SK-N-MC (cell line): ENCODE measurements around the gene ADD3.

Source experiments
- DNase-seq: peaks from one replicate; pipeline ENCODE4 v3.0.0-alpha.2; 2011; ENCODE audit warnings: low read depth, low spot score
- H3K27ac ChIP-seq: fragments of 200-600 bp; sonication (generic); 2 replicates; pipeline ENCODE4 v1.5.1; 2016; ENCODE audit warnings: mixed run types
- H3K36me3 ChIP-seq: fragments of 200-600 bp; sonication (generic); 2 replicates; pipeline ENCODE4 v1.6.1; 2017; ENCODE audit warnings: antibody characterized with exemption, low read length, mixed read lengths; ENCODE audit not compliant: insufficient read depth
- H3K4me3 ChIP-seq: fragments of 200-600 bp; sonication (generic); 2 replicates; pipeline ENCODE4 v1.5.1; 2016
- H3K9ac ChIP-seq: fragments of 200-600 bp; sonication (generic); 2 replicates; pipeline ENCODE4 v1.8.0; 2017; ENCODE audit warnings: mixed run types, mixed read lengths; ENCODE audit not compliant: insufficient read length
- H3K9me3 ChIP-seq: fragments of 200-600 bp; sonication (generic); 2 replicates; pipeline ENCODE4 v1.6.1; 2017; ENCODE audit warnings: low read depth, mild to moderate bottlenecking, antibody characterized with exemption, low read length, moderate library complexity, mixed read lengths
- EZH2 ChIP-seq: fragments of 200-600 bp; sonication (generic); IDR thresholded peaks from one replicate; pipeline ENCODE4 v1.6.1; 2017; ENCODE audit warnings: antibody characterized with exemption
- FOXP2 ChIP-seq: optimal IDR thresholded peaks from 2 replicates; pipeline ENCODE3; 2011; ENCODE audit warnings: mild to moderate bottlenecking, moderate library complexity; ENCODE audit not compliant: insufficient read depth; ENCODE audit errors: extremely low read length, control extremely low read depth
- POLR2AphosphoS5 ChIP-seq: IDR thresholded peaks from 2 replicates; pipeline ENCODE4 v1.6.1; 2012; ENCODE audit warnings: mild to moderate bottlenecking, low read depth, low read length, borderline replicate concordance

The ADD3 gene

DNA sequence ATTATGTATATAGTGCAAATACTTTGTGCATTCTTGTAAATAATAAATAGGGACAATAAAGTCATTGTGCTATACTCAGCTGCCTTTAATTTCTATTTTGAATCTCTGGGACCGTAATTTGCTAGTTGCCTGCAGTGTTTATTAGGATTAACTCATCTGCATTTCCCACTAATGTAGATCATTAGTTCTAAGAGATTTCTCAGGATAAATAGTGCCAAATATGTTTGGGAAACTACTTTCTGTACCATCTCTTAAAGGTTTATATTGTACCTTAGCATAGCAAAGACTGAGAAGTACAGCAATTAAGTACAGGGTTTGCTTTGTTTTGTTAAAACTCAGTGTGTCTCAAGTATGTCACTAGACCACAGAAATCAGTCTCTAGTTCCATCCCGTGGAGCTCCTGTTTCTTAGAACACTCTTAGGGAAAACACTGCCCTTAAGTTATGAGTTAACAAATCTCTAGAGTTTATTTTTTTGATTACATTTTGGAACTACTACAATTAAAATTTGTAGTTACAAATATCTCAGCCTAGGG, 26.0 kb downstream of the ADD3 start:
- no peak for DNase-seq
- TF ChIP-seq FOXP2 (no peak), POLR2AphosphoS5 (no peak), EZH2 (no peak)
- Histone ChIP-seq H3K36me3 (no peaks in the 10 kb centered on the region), H3K9me3 (no peaks in the 10 kb centered on the region), H3K9ac (no peak overlapping the region), H3K4me3 (no peak overlapping the region), H3K27ac (no peak overlapping the region)

DNA sequence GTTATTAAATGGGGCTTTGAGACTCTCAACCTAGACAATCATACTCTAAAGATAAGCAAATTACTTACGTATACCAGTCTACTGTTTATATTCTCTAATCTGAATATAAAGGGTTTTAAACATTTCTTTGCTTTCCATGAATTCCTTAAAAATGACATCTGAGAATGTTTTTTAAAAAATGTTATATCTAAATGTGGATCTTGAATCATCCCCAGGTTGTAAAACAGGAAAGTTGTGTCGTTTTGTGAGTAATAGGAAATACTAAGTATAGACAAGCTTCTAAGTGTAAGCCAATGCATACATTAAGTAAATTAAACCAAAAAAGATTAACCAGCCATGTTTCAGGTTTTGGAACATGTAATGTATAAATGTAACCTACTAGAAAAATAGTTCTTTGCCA, 26.8 kb downstream of the ADD3 start:
- H3K9ac ChIP-seq: no peak overlapping the region
- DNase-seq: no peak
- H3K4me3 ChIP-seq: no peak overlapping the region
- H3K36me3 ChIP-seq: no peaks in the 10 kb centered on the region
- no peak overlapping the region for H3K27ac ChIP-seq
- no peaks in the 10 kb centered on the region for H3K9me3 ChIP-seq
- TF ChIP-seq POLR2AphosphoS5 (no peak), FOXP2 (no peak), EZH2 (no peak)

DNA sequence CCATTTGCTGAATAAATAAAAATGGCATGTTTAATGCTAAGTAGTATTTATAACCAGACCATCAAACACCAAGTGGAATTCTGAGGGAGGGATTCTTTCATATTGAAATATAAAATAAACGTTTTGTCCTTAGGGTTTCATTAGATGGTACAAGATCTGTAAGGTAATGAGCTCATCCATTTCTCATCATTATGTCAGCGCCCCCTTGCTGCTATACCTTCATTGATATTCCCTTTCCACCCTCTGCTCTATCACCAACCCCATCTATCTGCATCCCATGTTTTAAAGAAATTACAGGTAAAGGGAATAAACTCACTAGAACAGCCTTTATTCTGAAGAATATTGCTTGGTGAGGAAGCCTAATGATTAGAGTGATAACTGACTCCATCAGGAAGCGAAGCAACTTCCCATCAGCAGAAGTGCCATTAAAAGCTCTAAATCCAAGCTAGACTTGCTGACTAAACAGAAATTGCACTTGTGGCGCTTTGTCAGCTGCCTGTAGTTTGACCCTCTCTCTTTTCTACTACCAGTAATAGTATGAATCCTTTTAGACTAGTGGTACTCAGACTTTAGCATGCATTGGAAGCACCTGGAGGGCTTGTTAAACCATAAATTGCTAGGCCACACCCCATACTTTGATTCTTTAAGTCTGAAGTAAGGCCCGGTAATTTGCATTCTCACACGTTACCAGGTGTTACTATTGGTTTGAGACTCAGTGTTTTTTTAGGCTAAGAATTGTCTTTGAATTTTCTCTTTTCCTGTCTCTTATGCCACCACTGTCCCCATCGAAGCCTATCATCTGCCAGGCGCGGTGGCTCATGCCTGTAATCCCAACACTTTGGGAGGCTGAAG, 27.5 kb downstream of the ADD3 start:
- H3K9ac ChIP-seq: no peak overlapping the region
- DNase-seq: no peak
- H3K9me3 ChIP-seq: no peaks in the 10 kb centered on the region
- no peak overlapping the region for H3K27ac ChIP-seq
- no peak overlapping the region for H3K4me3 ChIP-seq
- H3K36me3 ChIP-seq: no peaks in the 10 kb centered on the region
- no peak for TF ChIP-seq POLR2AphosphoS5

DNA sequence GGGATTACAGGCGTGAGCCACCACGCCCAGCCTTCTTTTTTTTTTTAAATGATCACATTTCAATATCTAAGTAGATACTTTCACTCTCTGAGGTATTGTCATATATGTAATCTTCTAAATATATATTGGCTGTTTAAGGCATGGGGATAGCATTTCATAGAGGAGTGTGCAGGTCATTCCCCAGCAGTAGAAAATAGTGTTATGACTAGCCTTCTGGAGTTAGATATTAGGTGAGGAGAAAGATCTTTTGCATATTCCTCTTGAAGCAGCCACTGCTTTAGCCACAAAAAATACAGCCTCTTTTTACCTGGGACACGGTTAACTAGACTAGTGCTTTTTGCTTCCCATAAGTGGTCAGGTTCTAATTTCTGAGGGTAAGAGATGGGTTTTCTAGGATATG, 28.9 kb downstream of the ADD3 start:
- Histone ChIP-seq H3K9ac (no peak overlapping the region), H3K27ac (no peak overlapping the region), H3K36me3 (no peaks in the 10 kb centered on the region), H3K9me3 (no peaks in the 10 kb centered on the region), H3K4me3 (no peak overlapping the region)
- TF ChIP-seq POLR2AphosphoS5 (no peak), EZH2 (no peak), FOXP2 (no peak)
- no peak for DNase-seq

DNA sequence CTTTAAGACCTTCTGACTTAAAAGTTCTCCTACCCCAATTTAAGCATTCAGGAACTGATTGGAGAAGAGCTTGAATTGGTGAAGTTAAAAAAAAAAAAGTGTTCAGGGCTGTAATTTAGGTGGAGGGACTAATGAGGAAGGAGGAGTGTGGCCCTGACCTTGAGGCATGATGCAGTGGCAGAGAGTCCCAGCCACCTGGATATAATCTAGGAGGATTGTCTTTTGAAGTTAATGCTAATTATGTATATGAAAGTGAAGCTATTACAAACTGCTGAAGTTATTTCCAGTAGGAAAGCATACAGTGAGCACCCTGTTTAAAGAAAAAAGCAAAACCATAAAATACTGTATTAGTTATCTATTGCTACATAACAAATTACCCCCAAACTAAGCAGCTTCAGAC, 31.5 kb downstream of the ADD3 start:
- H3K4me3 ChIP-seq: no peak overlapping the region
- TF ChIP-seq FOXP2 (no peak), POLR2AphosphoS5 (no peak), EZH2 (no peak)
- no peaks in the 10 kb centered on the region for H3K36me3 ChIP-seq
- no peak overlapping the region for H3K9ac ChIP-seq
- H3K9me3 ChIP-seq: no peaks in the 10 kb centered on the region
- no peak overlapping the region for H3K27ac ChIP-seq
- no peak for DNase-seq

DNA sequence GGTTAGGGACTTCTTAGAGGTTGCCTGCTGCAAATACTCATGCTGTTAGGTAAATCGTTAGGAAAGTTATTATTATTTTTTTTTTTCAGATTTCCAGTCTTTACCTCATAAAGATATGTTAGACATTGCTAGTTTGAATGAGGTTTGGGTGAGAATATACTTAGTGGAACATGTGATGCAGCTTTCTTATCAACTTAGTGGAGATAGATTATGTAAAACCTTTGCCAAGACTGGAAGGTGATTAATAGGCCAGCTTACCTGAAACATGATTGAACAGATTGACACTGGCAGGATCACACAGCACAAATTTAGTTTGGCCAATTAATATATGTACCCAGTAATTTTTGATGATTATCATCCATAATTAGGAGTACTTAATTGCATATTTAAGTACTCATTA, 32.3 kb downstream of the ADD3 start:
- Histone ChIP-seq H3K27ac (no peak overlapping the region), H3K36me3 (no peaks in the 10 kb centered on the region)
- TF ChIP-seq POLR2AphosphoS5 (no peak), EZH2 (no peak), FOXP2 (no peak)

DNA sequence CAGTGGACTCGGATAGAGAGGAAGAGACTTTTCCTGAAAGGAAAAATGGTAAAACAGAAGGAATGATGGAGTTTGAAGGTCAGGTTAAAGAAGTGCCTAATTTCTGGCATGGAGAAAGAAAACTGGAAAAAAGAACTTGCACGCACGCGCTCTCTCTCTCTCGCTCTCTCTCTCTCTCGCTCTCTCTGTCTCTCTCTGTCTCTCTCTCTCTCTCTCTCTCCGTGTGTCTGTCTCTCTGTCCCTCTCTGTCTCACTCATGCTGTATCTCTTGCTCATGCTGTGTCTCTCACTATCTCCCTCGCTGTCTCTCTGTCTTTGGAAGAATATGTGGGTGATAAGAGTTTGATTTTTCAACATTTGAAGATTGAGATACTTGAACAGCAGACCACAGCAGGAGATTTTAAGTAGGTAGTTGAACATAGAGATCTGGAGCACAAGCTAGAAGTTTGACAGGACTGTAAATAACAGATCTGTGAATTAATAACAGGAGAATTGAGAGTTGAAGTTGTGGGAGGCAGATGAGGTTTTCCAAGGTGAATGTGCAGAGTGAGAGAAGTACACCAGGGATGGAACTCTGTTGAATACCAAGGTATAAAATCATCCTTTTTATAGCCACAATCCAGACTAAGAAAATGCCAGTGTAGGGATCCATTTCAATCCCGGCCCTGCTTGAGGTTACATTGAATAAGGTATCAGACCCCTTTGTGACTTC, 33.1 kb downstream of the ADD3 start:
- Histone ChIP-seq H3K9ac (no peak overlapping the region), H3K4me3 (no peak overlapping the region), H3K9me3 (no peaks in the 10 kb centered on the region), H3K36me3 (no peaks in the 10 kb centered on the region), H3K27ac (no peak overlapping the region)
- TF ChIP-seq POLR2AphosphoS5: no peak
- TF ChIP-seq FOXP2: no peak
- TF ChIP-seq EZH2: no peak
- no peak for DNase-seq

More for the DNA sequence above, 32.3 kb downstream of the ADD3 start:
- no peak overlapping the region for H3K4me3 ChIP-seq
- no peak for DNase-seq
- no peak overlapping the region for H3K9ac ChIP-seq
- no peaks in the 10 kb centered on the region for H3K9me3 ChIP-seq

DNA sequence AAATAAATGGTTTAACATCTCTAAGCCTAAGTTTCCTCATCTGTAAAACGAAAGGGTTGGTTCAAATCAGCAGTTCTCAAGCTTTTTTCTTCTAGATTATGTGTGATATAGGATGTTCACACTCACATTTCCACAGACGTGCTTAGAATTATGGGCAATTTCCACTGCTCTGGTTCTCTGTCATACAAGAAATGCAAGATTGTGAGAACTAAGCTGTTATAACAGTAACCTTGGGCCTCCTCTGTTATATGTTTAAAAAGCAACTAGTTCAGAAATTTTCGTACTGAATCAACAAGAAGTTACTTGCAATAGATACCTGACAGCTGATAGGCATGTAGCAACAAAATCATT, 33.7 kb downstream of the ADD3 start:
- TF ChIP-seq EZH2 (no peak), POLR2AphosphoS5 (no peak), FOXP2 (no peak)
- no peak for DNase-seq
- H3K9ac ChIP-seq: no peak overlapping the region
- H3K27ac ChIP-seq: no peak overlapping the region
- H3K9me3 ChIP-seq: no peaks in the 10 kb centered on the region
- H3K36me3 ChIP-seq: no peaks in the 10 kb centered on the region
- H3K4me3 ChIP-seq: no peak overlapping the region
